K562 (cell line): ENCODE data around the gene MSN. TPM values are rescaled to one million over a fixed set of nuclear protein-coding genes. Genes with fewer than 3 reads are reported as not detected.
A peak's percentile ranks its signal among the peaks of the same experiment; 100 is the strongest.

ENCODE experiments used
- PRDM10 ChIP-seq: fragments of 450-650 bp; IDR thresholded peaks from 2 replicates; pipeline ENCODE4 v1.6.1; 2018; ENCODE audit not compliant: partially characterized antibody
- PRPF4 ChIP-seq: fragments of 200-400 bp; formaldehyde crosslinking; IDR thresholded peaks from one replicate; pipeline ENCODE4 v1.6.1; 2017; ENCODE audit warnings: low read length, low read depth, mild to moderate bottlenecking; ENCODE audit not compliant: insufficient read depth, poor library complexity, severe bottlenecking
- RREB1 ChIP-seq: fragments of 250-450 bp; sonication (Bioruptor Pico); IDR thresholded peaks from 2 replicates; pipeline ENCODE4 v1.4.0; 2020
- polyA plus RNA-seq, 8 experiments: library from polyadenylated mRNA; depleted of rRNA in 4 of 8; stranded (reverse) in 5 of 8; unstranded in 3 of 8; fragments of >200 nt; fragmentation: Nextera tagmentation in 2 of 8; fragmentation: Illumina TruSeq in 1 of 8; extraction: Ambion mirVana in 2 of 8; extraction: Trizol in 1 of 8; gene quantifications; 2 replicates each; pipeline versions ENCODE4 v1.2.1 to v1.2.3, GENCODE V29; 2011 to 2014; ENCODE audit warnings: inconsistent platforms in 1 of 8, missing spikeins in 1 of 8
- total RNA-seq, 7 experiments: library from RNA; depleted of rRNA in 6 of 7; stranded (reverse); fragments of >200 nt in 6 of 7; fragmentation: Illumina TruSeq in 2 of 7; extraction: Trizol in 2 of 7; gene quantifications; 2 replicates each; pipeline versions ENCODE4 v1.2.1 to v1.2.3, GENCODE V29; 2011 to 2021; ENCODE audit warnings: low replicate concordance in 1 of 7
- TF ChIP-seq, protein P1 (sequence below): fragments of 450-650 bp; formaldehyde crosslinking; IDR thresholded peaks from 2 replicates; pipeline ENCODE4 v1.4.0; 2020; ENCODE audit warnings: mild to moderate bottlenecking
- TF ChIP-seq, protein P2 (sequence below), 2 experiments: fragments of 450-650 bp; formaldehyde crosslinking in 1 of 2; IDR thresholded peaks; 2 replicates each; pipeline versions ENCODE4 v1.4.0 to v1.6.1; 2014 to 2020; ENCODE audit warnings: mild to moderate bottlenecking in 2 of 2, borderline replicate concordance in 1 of 2, low read depth in 1 of 2

MSN gene
- total and polyA plus RNA-seq, 9 of the 15 experiments (the other 6 are each of a cell fraction or from before 2014, with no cell fraction given) = 128 to 486 (median 237) TPM

DNA sequence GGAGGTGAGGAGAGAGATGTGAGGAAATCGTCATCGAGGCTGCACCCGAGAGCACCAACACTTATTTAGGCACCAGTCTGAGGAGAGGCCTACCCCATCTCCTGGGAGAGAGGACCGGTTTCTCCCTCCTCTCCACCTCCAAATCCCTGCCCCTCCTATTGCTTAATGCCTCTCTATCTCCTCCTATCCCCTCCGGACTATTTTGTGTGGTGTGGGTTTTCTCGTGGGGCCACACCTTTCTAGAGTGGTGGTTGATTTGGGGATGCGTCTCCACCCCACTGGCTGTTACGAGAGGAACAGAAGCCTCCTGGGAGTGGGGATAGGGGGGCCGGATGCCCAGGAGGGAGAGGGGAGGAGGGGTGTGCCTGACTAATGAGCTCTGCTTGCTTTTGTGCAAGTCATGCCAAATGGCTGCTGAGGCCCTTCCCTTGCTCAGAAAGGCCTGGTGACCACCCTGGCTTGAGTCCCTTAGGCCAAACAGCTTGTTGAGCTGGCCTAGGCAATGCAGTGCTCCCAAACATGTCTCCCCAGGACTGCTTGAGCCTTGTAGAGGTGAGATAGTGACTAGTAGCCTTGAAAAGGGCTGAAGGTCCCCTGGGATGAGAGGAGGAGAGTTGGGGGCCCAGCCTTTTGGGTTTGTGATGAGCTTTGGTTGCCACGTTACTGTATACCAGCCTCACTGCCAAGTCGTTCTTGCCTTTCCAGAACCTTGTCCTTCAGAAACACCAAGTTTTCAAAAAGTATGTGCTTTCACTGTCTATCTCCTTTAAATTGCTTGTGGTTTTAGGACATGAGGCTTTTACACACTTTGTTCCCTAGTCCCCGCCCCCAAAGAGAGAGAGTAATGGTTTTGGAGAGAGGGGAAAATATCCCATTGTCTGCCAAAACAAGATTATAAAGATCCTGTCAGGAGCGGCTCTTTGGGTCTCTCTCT, 1.2 kb downstream of the MSN start (continued):
- peak; percentile 49 for TF ChIP-seq PRDM10
- TF ChIP-seq, protein P1, sequence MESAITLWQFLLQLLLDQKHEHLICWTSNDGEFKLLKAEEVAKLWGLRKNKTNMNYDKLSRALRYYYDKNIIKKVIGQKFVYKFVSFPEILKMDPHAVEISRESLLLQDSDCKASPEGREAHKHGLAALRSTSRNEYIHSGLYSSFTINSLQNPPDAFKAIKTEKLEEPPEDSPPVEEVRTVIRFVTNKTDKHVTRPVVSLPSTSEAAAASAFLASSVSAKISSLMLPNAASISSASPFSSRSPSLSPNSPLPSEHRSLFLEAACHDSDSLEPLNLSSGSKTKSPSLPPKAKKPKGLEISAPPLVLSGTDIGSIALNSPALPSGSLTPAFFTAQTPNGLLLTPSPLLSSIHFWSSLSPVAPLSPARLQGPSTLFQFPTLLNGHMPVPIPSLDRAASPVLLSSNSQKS (CRISPR knock-in tag) = no peak
- no peak for TF ChIP-seq PRPF4
- TF ChIP-seq RREB1 (CRISPR knock-in tag) = no peak
- TF ChIP-seq, protein P2, sequence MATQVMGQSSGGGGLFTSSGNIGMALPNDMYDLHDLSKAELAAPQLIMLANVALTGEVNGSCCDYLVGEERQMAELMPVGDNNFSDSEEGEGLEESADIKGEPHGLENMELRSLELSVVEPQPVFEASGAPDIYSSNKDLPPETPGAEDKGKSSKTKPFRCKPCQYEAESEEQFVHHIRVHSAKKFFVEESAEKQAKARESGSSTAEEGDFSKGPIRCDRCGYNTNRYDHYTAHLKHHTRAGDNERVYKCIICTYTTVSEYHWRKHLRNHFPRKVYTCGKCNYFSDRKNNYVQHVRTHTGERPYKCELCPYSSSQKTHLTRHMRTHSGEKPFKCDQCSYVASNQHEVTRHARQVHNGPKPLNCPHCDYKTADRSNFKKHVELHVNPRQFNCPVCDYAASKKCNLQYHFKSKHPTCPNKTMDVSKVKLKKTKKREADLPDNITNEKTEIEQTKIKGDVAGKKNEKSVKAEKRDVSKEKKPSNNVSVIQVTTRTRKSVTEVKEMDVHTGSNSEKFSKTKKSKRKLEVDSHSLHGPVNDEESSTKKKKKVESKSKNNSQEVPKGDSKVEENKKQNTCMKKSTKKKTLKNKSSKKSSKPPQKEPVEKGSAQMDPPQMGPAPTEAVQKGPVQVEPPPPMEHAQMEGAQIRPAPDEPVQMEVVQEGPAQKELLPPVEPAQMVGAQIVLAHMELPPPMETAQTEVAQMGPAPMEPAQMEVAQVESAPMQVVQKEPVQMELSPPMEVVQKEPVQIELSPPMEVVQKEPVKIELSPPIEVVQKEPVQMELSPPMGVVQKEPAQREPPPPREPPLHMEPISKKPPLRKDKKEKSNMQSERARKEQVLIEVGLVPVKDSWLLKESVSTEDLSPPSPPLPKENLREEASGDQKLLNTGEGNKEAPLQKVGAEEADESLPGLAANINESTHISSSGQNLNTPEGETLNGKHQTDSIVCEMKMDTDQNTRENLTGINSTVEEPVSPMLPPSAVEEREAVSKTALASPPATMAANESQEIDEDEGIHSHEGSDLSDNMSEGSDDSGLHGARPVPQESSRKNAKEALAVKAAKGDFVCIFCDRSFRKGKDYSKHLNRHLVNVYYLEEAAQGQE (IDR thresholded peaks at IDR 0.05; ENCODE audit: borderline replicate concordance) = no peak
- TF ChIP-seq, protein P2 (CRISPR knock-in tag; IDR thresholded peaks at IDR 0.05; ENCODE audit: low read depth) = no peak
